H1 (cell line): ENCODE results near the gene OLA1. TPM values are rescaled to one million over a fixed set of nuclear protein-coding genes. Genes with fewer than 3 reads are reported as not detected.

Source experiments
- BACH1 ChIP-seq: IDR thresholded peaks from 2 replicates; pipeline ENCODE4 v1.6.1; 2012; ENCODE audit warnings: low read length, improper control_type of control experiment
- CREB1 ChIP-seq: IDR thresholded peaks from 2 replicates; pipeline ENCODE4 v1.6.1; 2012; ENCODE audit warnings: inconsistent platforms
- E2F6 ChIP-seq: IDR thresholded peaks from 2 replicates; pipeline ENCODE4 v1.6.1; 2012; ENCODE audit warnings: inconsistent platforms
- EP300 ChIP-seq, 2 experiments: IDR thresholded peaks; 1 replicate in 1 of 2; 2 replicates in 1 of 2; pipeline ENCODE4 v1.6.1; 2011 to 2012; ENCODE audit warnings: low read depth in 2 of 2, low read length in 2 of 2, mild to moderate bottlenecking in 2 of 2, borderline replicate concordance in 1 of 2, inconsistent platforms in 1 of 2, moderate library complexity in 1 of 2
- HDAC2 ChIP-seq, 2 experiments: fragments of 300-600 bp in 1 of 2; sonication (generic) in 1 of 2; IDR thresholded peaks; 2 replicates each; pipeline ENCODE4 v1.6.1; 2011 to 2012; ENCODE audit warnings: low read depth in 2 of 2, low read length in 2 of 2, mild to moderate bottlenecking in 2 of 2, moderate library complexity in 2 of 2, borderline replicate concordance in 1 of 2, inconsistent platforms in 1 of 2
- KDM1A ChIP-seq: fragments of 200-600, 300-600 bp; sonication (generic); IDR thresholded peaks from 2 replicates; pipeline ENCODE4 v1.7.1; 2016; ENCODE audit warnings: mild to moderate bottlenecking, low read length, borderline replicate concordance
- MAFK ChIP-seq: IDR thresholded peaks from 2 replicates; pipeline ENCODE4 v1.6.1; 2012; ENCODE audit warnings: low read depth, mild to moderate bottlenecking, improper control_type of control experiment, low read length
- NANOG ChIP-seq: IDR thresholded peaks from 2 replicates; pipeline ENCODE4 v1.6.1; 2011; ENCODE audit warnings: low read length, low read depth, mild to moderate bottlenecking, inconsistent platforms; ENCODE audit not compliant: insufficient read depth, poor library complexity, severe bottlenecking
- NRF1 ChIP-seq: IDR thresholded peaks from 2 replicates; pipeline ENCODE4 v1.6.1; 2011; ENCODE audit warnings: mild to moderate bottlenecking, low read depth, low read length, improper control_type of control experiment
- POU5F1 ChIP-seq: IDR thresholded peaks from 2 replicates; pipeline ENCODE4 v1.6.1; 2011; ENCODE audit warnings: low read depth, mild to moderate bottlenecking, low read length, moderate library complexity
- RFX5 ChIP-seq: IDR thresholded peaks from 2 replicates; pipeline ENCODE4 v1.6.1; 2011; ENCODE audit warnings: low read depth, low read length, improper control_type of control experiment, borderline replicate concordance
- RNF2 ChIP-seq: fragments of 200-900, 300-1000 bp; sonication (generic); IDR thresholded peaks from 2 replicates; pipeline ENCODE4 v1.7.1; 2016; ENCODE audit warnings: borderline replicate concordance, low read depth, mild to moderate bottlenecking, antibody characterized with exemption, low read length; ENCODE audit not compliant: poor library complexity, severe bottlenecking; ENCODE audit errors: missing control alignments
- SAP30 ChIP-seq: fragments of 300-600 bp; sonication (generic); IDR thresholded peaks from 2 replicates; pipeline ENCODE4 v1.7.1; 2012; ENCODE audit warnings: low read length, moderate library complexity, mild to moderate bottlenecking, inconsistent platforms; ENCODE audit not compliant: insufficient read depth, insufficient replicate concordance
- SIX5 ChIP-seq: IDR thresholded peaks from 2 replicates; pipeline ENCODE4 v1.6.1; 2011; ENCODE audit warnings: mild to moderate bottlenecking, low read depth, low read length
- SRF ChIP-seq: IDR thresholded peaks from 2 replicates; pipeline ENCODE4 v1.6.1; 2011; ENCODE audit warnings: mild to moderate bottlenecking, low read depth, low read length, moderate library complexity
- TBP ChIP-seq: IDR thresholded peaks from 2 replicates; pipeline ENCODE4 v1.6.1; 2011; ENCODE audit warnings: low read depth, low read length, improper control_type of control experiment
- TCF12 ChIP-seq: IDR thresholded peaks from 2 replicates; pipeline ENCODE4 v1.6.1; 2011; ENCODE audit warnings: low read depth, mild to moderate bottlenecking, low read length
- TEAD4 ChIP-seq: IDR thresholded peaks from 2 replicates; pipeline ENCODE4 v1.6.1; 2012; ENCODE audit warnings: low read depth, low read length, inconsistent platforms, mixed read lengths
- polyA plus RNA-seq, 7 experiments: library from polyadenylated mRNA; depleted of rRNA in 3 of 7; stranded (reverse) in 5 of 7; unstranded in 2 of 7; fragments of >200 nt in 5 of 7; fragments of 200-250 nt in 2 of 7; gene quantifications; 1 replicate in 5 of 7; 2 replicates in 1 of 7; 4 replicates in 1 of 7; pipeline versions ENCODE4 v1.2.1 to v1.2.3, GENCODE V29; 2011 to 2013; ENCODE audit warnings: missing spikeins in 2 of 7, mixed read lengths in 2 of 7
- total RNA-seq: library from RNA; stranded (reverse); fragmentation: NEBNext Ultra II Directional; extraction: Animal tissue kit (Norgen Biotek cat#: 25700); gene quantifications from 2 replicates; pipeline ENCODE4 v1.2.1, GENCODE V29; 2021
- TF ChIP-seq, protein P1 (sequence below), 3 experiments: IDR thresholded peaks; 1 replicate in 2 of 3; 2 replicates in 1 of 3; pipeline versions ENCODE4 v1.5.1 to v1.6.1; 2011; ENCODE audit warnings: low read length in 3 of 3, mild to moderate bottlenecking in 3 of 3, inconsistent platforms in 2 of 3, low read depth in 1 of 3, moderate library complexity in 1 of 3; ENCODE audit not compliant: insufficient read depth in 1 of 3; ENCODE audit errors: control extremely low read depth in 1 of 3

The OLA1 gene
- total and polyA plus RNA-seq, 2 of the 8 experiments (the other 6 are each of a cell fraction or from before 2014, with no cell fraction given), result 39.3 to 158 TPM

- TF ChIP-seq TBP, result no peak
- TF ChIP-seq RNF2, result no peak
- no peak for TF ChIP-seq CREB1
- no peak for TF ChIP-seq MAFK
- no peak for TF ChIP-seq TCF12
- TF ChIP-seq E2F6, result 0 out of 2 replicates have a peak, but pooled peaks have one; percentile 15
- peak; percentile 58; the same call in 1 of the 2 replicates for TF ChIP-seq KDM1A
- no peak for TF ChIP-seq BACH1
- TF ChIP-seq TEAD4, result no peak
- TF ChIP-seq HDAC2 (IDR thresholded peaks at IDR 0.05; ENCODE audit: borderline replicate concordance in 1 of 2, low read depth in 2 of 2, low read length in 2 of 2), result 0 out of 4 replicates have a peak, but pooled peaks of 1 of the 2 experiments have one; percentile 8
- no peak for TF ChIP-seq SRF
- no peak for TF ChIP-seq SAP30
- no peak for TF ChIP-seq RFX5
- TF ChIP-seq EP300 (IDR thresholded peaks at IDR 0.05; ENCODE audit: borderline replicate concordance in 1 of 2, low read depth in 2 of 2, low read length in 2 of 2), result peak in 1 of 2 experiments; percentile 78; a peak in 1 of 3 replicates
- TF ChIP-seq, protein P1, sequence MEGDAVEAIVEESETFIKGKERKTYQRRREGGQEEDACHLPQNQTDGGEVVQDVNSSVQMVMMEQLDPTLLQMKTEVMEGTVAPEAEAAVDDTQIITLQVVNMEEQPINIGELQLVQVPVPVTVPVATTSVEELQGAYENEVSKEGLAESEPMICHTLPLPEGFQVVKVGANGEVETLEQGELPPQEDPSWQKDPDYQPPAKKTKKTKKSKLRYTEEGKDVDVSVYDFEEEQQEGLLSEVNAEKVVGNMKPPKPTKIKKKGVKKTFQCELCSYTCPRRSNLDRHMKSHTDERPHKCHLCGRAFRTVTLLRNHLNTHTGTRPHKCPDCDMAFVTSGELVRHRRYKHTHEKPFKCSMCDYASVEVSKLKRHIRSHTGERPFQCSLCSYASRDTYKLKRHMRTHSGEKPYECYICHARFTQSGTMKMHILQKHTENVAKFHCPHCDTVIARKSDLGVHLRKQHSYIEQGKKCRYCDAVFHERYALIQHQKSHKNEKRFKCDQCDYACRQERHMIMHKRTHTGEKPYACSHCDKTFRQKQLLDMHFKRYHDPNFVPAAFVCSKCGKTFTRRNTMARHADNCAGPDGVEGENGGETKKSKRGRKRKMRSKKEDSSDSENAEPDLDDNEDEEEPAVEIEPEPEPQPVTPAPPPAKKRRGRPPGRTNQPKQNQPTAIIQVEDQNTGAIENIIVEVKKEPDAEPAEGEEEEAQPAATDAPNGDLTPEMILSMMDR (IDR thresholded peaks at IDR 0.05; ENCODE audit: control extremely low read depth in 1 of 3, insufficient read depth in 1 of 3, low read depth in 1 of 3, low read length in 3 of 3), result no peak
- TF ChIP-seq SIX5, result no peak
- TF ChIP-seq NRF1, result no peak
- no peak for TF ChIP-seq NANOG
- TF ChIP-seq POU5F1, result no peak
Observed at GRCh38 chr2:174023591-174024523, 224.5 kb downstream of the OLA1 start (continued).
